SK-N-SH treated with all-trans-retinoic acid at 6 μM for 48 hours (cell line): ENCODE results near the gene FMN1.

Source experiments
- ARNTL ChIP-seq: fragments of 450-650 bp; formaldehyde crosslinking; IDR thresholded peaks from 2 replicates; pipeline ENCODE4 v1.5.0; 2020; ENCODE audit warnings: low read depth, mild to moderate bottlenecking, moderate library complexity, borderline replicate concordance
- PPARA ChIP-seq: fragments of 250-450 bp; sonication (Bioruptor Pico); IDR thresholded peaks from 2 replicates; pipeline ENCODE4 v1.5.0; 2020; ENCODE audit warnings: mild to moderate bottlenecking, borderline replicate concordance
- TCF4 ChIP-seq: fragments of 250-450 bp; sonication (Bioruptor Pico); IDR thresholded peaks from 2 replicates; pipeline ENCODE4 v1.8.0; 2021; ENCODE audit warnings: mild to moderate bottlenecking, moderate library complexity, borderline replicate concordance
- TOX ChIP-seq: fragments of 250-450 bp; sonication (Bioruptor Pico); IDR thresholded peaks from 2 replicates; pipeline ENCODE4 v1.8.0; 2021; ENCODE audit warnings: mild to moderate bottlenecking, moderate library complexity, borderline replicate concordance
- ZFP3 ChIP-seq: fragments of 250-450 bp; sonication (Bioruptor Pico); IDR thresholded peaks from 2 replicates; pipeline ENCODE4 v1.5.0; 2020; ENCODE audit warnings: mild to moderate bottlenecking, moderate library complexity
- ZFP30 ChIP-seq: fragments of 450-650 bp; formaldehyde crosslinking; IDR thresholded peaks from 2 replicates; pipeline ENCODE4 v1.5.0; 2022; ENCODE audit warnings: mild to moderate bottlenecking, moderate library complexity
- ZNF565 ChIP-seq: fragments of 450-650 bp; formaldehyde crosslinking; conservative IDR thresholded peaks from 2 replicates; pipeline ENCODE4 v1.5.0; 2020; ENCODE audit warnings: low read depth, mild to moderate bottlenecking, moderate library complexity
- TF ChIP-seq, protein P1 (sequence below): fragments of 250-450 bp; sonication (Bioruptor Pico); IDR thresholded peaks from 2 replicates; pipeline ENCODE4 v1.5.1; 2020; ENCODE audit warnings: low read depth, mild to moderate bottlenecking, moderate library complexity
- TF ChIP-seq, protein P2 (sequence below): fragments of 250-450 bp; sonication (Bioruptor Pico); IDR thresholded peaks from 2 replicates; pipeline ENCODE4 v1.8.0; 2020; ENCODE audit warnings: mild to moderate bottlenecking, moderate library complexity, borderline replicate concordance
- TF ChIP-seq, protein P3 (sequence below): fragments of 250-450 bp; sonication (Bioruptor Pico); IDR thresholded peaks from 2 replicates; pipeline ENCODE4 v1.5.1; 2021; ENCODE audit warnings: mild to moderate bottlenecking, moderate library complexity

DNA sequence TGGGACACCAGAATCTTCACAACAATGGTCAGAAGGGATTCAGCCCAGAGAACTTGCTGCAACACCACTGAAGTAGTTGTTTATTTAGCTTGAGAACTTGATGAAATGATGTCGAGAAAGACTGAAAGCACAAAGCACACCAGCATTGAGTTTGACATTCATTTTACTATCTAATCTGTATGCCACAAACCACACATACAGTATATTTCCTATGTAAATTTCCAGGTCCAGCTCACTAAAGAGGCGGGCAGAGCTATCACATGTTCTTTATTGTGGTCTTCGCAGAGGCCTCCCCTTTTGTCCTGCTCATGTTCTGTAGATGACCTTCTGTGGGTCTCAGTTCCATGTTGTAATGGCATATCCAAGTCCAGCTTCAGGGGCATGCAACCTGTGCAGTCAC is 10.4 kb upstream of the FMN1 start:
- TF ChIP-seq, protein P1, sequence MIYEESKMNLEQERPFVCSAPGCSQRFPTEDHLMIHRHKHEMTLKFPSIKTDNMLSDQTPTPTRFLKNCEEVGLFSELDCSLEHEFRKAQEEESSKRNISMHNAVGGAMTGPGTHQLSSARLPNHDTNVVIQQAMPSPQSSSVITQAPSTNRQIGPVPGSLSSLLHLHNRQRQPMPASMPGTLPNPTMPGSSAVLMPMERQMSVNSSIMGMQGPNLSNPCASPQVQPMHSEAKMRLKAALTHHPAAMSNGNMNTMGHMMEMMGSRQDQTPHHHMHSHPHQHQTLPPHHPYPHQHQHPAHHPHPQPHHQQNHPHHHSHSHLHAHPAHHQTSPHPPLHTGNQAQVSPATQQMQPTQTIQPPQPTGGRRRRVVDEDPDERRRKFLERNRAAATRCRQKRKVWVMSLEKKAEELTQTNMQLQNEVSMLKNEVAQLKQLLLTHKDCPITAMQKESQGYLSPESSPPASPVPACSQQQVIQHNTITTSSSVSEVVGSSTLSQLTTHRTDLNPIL: no peak
- TF ChIP-seq TOX (no peak), ARNTL (CRISPR knock-in tag) (no peak), ZFP30 (CRISPR knock-in tag) (no peak), ZNF565 (CRISPR knock-in tag) (no peak), ZFP3 (CRISPR knock-in tag) (no peak), TCF4 (CRISPR knock-in tag) (no peak), PPARA (CRISPR knock-in tag) (no peak)
- TF ChIP-seq, protein P2, sequence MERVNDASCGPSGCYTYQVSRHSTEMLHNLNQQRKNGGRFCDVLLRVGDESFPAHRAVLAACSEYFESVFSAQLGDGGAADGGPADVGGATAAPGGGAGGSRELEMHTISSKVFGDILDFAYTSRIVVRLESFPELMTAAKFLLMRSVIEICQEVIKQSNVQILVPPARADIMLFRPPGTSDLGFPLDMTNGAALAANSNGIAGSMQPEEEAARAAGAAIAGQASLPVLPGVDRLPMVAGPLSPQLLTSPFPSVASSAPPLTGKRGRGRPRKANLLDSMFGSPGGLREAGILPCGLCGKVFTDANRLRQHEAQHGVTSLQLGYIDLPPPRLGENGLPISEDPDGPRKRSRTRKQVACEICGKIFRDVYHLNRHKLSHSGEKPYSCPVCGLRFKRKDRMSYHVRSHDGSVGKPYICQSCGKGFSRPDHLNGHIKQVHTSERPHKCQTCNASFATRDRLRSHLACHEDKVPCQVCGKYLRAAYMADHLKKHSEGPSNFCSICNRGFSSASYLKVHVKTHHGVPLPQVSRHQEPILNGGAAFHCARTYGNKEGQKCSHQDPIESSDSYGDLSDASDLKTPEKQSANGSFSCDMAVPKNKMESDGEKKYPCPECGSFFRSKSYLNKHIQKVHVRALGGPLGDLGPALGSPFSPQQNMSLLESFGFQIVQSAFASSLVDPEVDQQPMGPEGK: no peak
- TF ChIP-seq, protein P3, sequence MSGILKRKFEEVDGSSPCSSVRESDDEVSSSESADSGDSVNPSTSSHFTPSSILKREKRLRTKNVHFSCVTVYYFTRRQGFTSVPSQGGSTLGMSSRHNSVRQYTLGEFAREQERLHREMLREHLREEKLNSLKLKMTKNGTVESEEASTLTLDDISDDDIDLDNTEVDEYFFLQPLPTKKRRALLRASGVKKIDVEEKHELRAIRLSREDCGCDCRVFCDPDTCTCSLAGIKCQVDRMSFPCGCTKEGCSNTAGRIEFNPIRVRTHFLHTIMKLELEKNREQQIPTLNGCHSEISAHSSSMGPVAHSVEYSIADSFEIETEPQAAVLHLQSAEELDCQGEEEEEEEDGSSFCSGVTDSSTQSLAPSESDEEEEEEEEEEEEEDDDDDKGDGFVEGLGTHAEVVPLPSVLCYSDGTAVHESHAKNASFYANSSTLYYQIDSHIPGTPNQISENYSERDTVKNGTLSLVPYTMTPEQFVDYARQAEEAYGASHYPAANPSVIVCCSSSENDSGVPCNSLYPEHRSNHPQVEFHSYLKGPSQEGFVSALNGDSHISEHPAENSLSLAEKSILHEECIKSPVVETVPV (CRISPR knock-in tag): no peak
